Mesodermal cell (in vitro differentiated cells): ENCODE data around the gene ARL4A.

Source experiments
- H3K27ac ChIP-seq: 2 replicates; pipeline ENCODE4 v1.7.0; 2013; ENCODE audit warnings: mild to moderate bottlenecking, low read depth, low read length, moderate library complexity; ENCODE audit not compliant: severe bottlenecking
- H3K36me3 ChIP-seq: 2 replicates; pipeline ENCODE4 v1.7.1; 2013; ENCODE audit warnings: mild to moderate bottlenecking, low read length, moderate library complexity; ENCODE audit not compliant: control insufficient read depth, insufficient read depth
- H3K4me1 ChIP-seq: one replicate; pipeline ENCODE4 v1.7.1; 2013; ENCODE audit warnings: mild to moderate bottlenecking, low read length; ENCODE audit not compliant: insufficient read depth, control insufficient read depth, poor library complexity, severe bottlenecking
- H3K4me3 ChIP-seq: 2 replicates; pipeline ENCODE4 v1.7.0; 2013; ENCODE audit warnings: low read length, control low read depth, mild to moderate bottlenecking; ENCODE audit not compliant: insufficient read depth, poor library complexity, severe bottlenecking; ENCODE audit errors: extremely low read depth
- H3K9me3 ChIP-seq: 2 replicates; pipeline ENCODE4 v1.7.1; 2013; ENCODE audit warnings: mild to moderate bottlenecking, low read length, moderate library complexity; ENCODE audit not compliant: control insufficient read depth
- WGBS, 2 experiments: methylation state at CpG; one replicate each; pipeline ENCODE4 v1.1.5; 2013; ENCODE audit warnings: missing lambda C conversion rate in 2 of 2; ENCODE audit not compliant: insufficient coverage in 2 of 2; 5-methylcytosine and 5-hydroxymethylcytosine counted together

ARL4A gene

GRCh38 chr7:12703881-12704280, 16.4 kb downstream of the ARL4A start:
- no peak overlapping the region for H3K27ac ChIP-seq
- H3K4me1 ChIP-seq: peaks cover 7% of the 10 kb centered on the region
- peaks cover 7% of the 10 kb centered on the region for H3K9me3 ChIP-seq
- H3K4me3 ChIP-seq: no peak overlapping the region
- WGBS, 2 experiments: no CpG with 5 or more reads among the region's 2 CpGs
- no peaks in the 10 kb centered on the region for H3K36me3 ChIP-seq

- Histone ChIP-seq H3K36me3 (no peaks in the 10 kb centered on the region), H3K4me3 (no peak overlapping the region), H3K9me3 (peaks cover 2% of the 10 kb centered on the region), H3K27ac (no peak overlapping the region), H3K4me1 (peaks cover 17% of the 10 kb centered on the region)
- WGBS, 2 experiments: 87 to 100% methylated on average over 2 to 3 of the region's 4 CpGs
Observed at GRCh38 chr7:12705878-12706277, 18.4 kb downstream of the ARL4A start.

- Histone ChIP-seq H3K27ac (no peak overlapping the region), H3K9me3 (no peaks in the 10 kb centered on the region), H3K4me1 (peaks cover 17% of the 10 kb centered on the region), H3K36me3 (no peaks in the 10 kb centered on the region), H3K4me3 (no peak overlapping the region)
Observed at GRCh38 chr7:12706900-12707536, 19.6 kb downstream of the ARL4A start.

- Histone ChIP-seq H3K9me3 (no peaks in the 10 kb centered on the region), H3K4me1 (peaks cover 17% of the 10 kb centered on the region), H3K27ac (no peak overlapping the region), H3K36me3 (no peaks in the 10 kb centered on the region), H3K4me3 (no peak overlapping the region)
Observed at GRCh38 chr7:12708314-12708713, 20.9 kb downstream of the ARL4A start.

- Histone ChIP-seq H3K27ac (no peak overlapping the region), H3K9me3 (no peaks in the 10 kb centered on the region), H3K4me1 (peaks cover 30% of the 10 kb centered on the region), H3K4me3 (no peak overlapping the region), H3K36me3 (no peaks in the 10 kb centered on the region)
- WGBS, 2 experiments: no CpG with 5 or more reads among the region's 2 CpGs
Observed at GRCh38 chr7:12709726-12710502, 22.5 kb downstream of the ARL4A start.

GRCh38 chr7:12711124-12711523, 23.7 kb downstream of the ARL4A start:
- WGBS, 2 experiments: 88 to 90% methylated on average over 6 to 8 of the region's 11 CpGs
- H3K4me1 ChIP-seq: peaks cover 38% of the 10 kb centered on the region
- no peaks in the 10 kb centered on the region for H3K9me3 ChIP-seq
- no peak overlapping the region for H3K27ac ChIP-seq
- no peak overlapping the region for H3K4me3 ChIP-seq
- H3K36me3 ChIP-seq: no peaks in the 10 kb centered on the region

- H3K4me3 ChIP-seq: no peak overlapping the region
- no peak overlapping the region for H3K27ac ChIP-seq
- H3K9me3 ChIP-seq: no peaks in the 10 kb centered on the region
- 90 to 94% methylated on average over 2 of the region's 2 CpGs for WGBS, 2 experiments
- no peaks in the 10 kb centered on the region for H3K36me3 ChIP-seq
- H3K4me1 ChIP-seq: peaks cover 41% of the 10 kb centered on the region
Observed at GRCh38 chr7:12712236-12712635, 24.8 kb downstream of the ARL4A start.

- Histone ChIP-seq H3K4me3 (no peak overlapping the region), H3K27ac (peak overlapping the region; percentile 41), H3K9me3 (no peaks in the 10 kb centered on the region), H3K36me3 (no peaks in the 10 kb centered on the region), H3K4me1 (peaks cover 43% of the 10 kb centered on the region)
- no CpG with 5 or more reads among the region's 1 CpG for WGBS, 2 experiments
Observed at GRCh38 chr7:12713625-12714378, 26.4 kb downstream of the ARL4A start.

- H3K4me3 ChIP-seq: no peak overlapping the region
Observed at GRCh38 chr7:12714379-12714737, 26.9 kb downstream of the ARL4A start.

GRCh38 chr7:12715372-12716133, 28.1 kb downstream of the ARL4A start:
- H3K36me3 ChIP-seq: no peaks in the 10 kb centered on the region
- H3K27ac ChIP-seq: peak overlapping the region; percentile 97
- 25 to 41% methylated on average over 5 to 9 of the region's 12 CpGs for WGBS, 2 experiments
- no peaks in the 10 kb centered on the region for H3K9me3 ChIP-seq
- H3K4me3 ChIP-seq: peak overlapping the region; percentile 16
- H3K4me1 ChIP-seq: peaks cover 45% of the 10 kb centered on the region

More at GRCh38 chr7:12714379-12714737, 26.9 kb downstream of the ARL4A start:
- Histone ChIP-seq H3K36me3 (no peaks in the 10 kb centered on the region), H3K27ac (no peak overlapping the region), H3K9me3 (no peaks in the 10 kb centered on the region), H3K4me1 (peaks cover 47% of the 10 kb centered on the region)
- WGBS, 2 experiments: no CpG with 5 or more reads among the region's 1 CpG
